GM18907 (cell line): ENCODE data around the gene FYB1.

Source experiments
- ATAC-seq: cut with Tn5 transposase; IDR thresholded peaks from one replicate; pipeline ENCODE4 v1.9.1; 2021; ENCODE audit warnings: mild to moderate bottlenecking, moderate library complexity; ENCODE audit not compliant: unreplicated experiment

FYB1 gene

GRCh38 chr5:39132128-39132447, 87.3 kb downstream of the FYB1 start:
- ATAC-seq, result no peak

GRCh38 chr5:39131210-39132127, 87.9 kb downstream of the FYB1 start:
- no peak for ATAC-seq

GRCh38 chr5:39130716-39131115, 88.6 kb downstream of the FYB1 start:
- no peak for ATAC-seq

GRCh38 chr5:39121922-39122321, 97.4 kb downstream of the FYB1 start:
- ATAC-seq, result no peak

GRCh38 chr5:39121315-39121714, 98.0 kb downstream of the FYB1 start:
- ATAC-seq, result no peak

GRCh38 chr5:39120052-39120420, 99.3 kb downstream of the FYB1 start:
- ATAC-seq, result no peak

GRCh38 chr5:39119404-39120051, 99.8 kb downstream of the FYB1 start:
- no peak for ATAC-seq

- ATAC-seq, result no peak
Measured at GRCh38 chr5:39118638-39119037, 100.7 kb downstream of the FYB1 start.

GRCh38 chr5:39117401-39117800, 102.0 kb downstream of the FYB1 start:
- ATAC-seq, result no peak

- ATAC-seq, result no peak
Measured at GRCh38 chr5:39116344-39117170, 102.8 kb downstream of the FYB1 start.

- ATAC-seq, result no peak
Measured at GRCh38 chr5:39115644-39116343, 103.6 kb downstream of the FYB1 start.

- no peak for ATAC-seq
Measured at GRCh38 chr5:39114155-39114554, 105.2 kb downstream of the FYB1 start.

GRCh38 chr5:39113354-39113953, 105.9 kb downstream of the FYB1 start:
- no peak for ATAC-seq

- no peak for ATAC-seq
Measured at GRCh38 chr5:39109606-39110005, 109.8 kb downstream of the FYB1 start.

GRCh38 chr5:39108987-39109386, 110.4 kb downstream of the FYB1 start:
- no peak for ATAC-seq

GRCh38 chr5:39107350-39107749, 112.0 kb downstream of the FYB1 start:
- no peak for ATAC-seq

- no peak for ATAC-seq
Measured at GRCh38 chr5:39106322-39106721, 113.0 kb downstream of the FYB1 start.

GRCh38 chr5:39104221-39104620, 115.1 kb downstream of the FYB1 start:
- ATAC-seq, result no peak

GRCh38 chr5:39102684-39103155, 116.6 kb downstream of the FYB1 start:
- ATAC-seq, result no peak

- no peak for ATAC-seq
Measured at GRCh38 chr5:39100851-39101396, 118.4 kb downstream of the FYB1 start.
